HG03139 (cell line): Measurements from ENCODE around the gene BAIAP2L1.
"Not testable (repeated sequence)": the region's sequence is repeated elsewhere in the genome, so short reads cannot be mapped to it uniquely, and the experiment has no call there.

Experiments
- ATAC-seq: cut with Tn5 transposase; IDR thresholded peaks from one replicate; pipeline ENCODE4 v1.9.1; 2021; ENCODE audit not compliant: unreplicated experiment

BAIAP2L1 gene

DNA sequence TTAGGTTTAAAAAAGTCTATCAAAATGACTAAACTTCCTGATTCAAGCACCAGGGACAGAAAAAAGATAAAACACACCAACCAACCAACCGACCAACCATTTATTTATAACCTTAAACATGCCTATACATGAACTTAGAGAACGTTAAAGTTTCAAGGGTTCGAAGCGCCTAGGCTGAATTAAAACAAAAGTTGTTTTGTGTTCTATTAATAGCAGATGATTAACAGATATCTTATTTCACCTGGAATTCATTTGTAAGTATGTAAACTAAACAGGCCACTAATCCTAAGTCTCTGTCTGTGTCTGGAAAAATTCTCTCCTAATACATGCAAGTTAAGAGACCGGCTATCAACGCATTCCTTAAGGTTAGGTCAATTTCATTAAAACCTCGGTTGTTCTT is 1.4 kb downstream of the BAIAP2L1 start:
- ATAC-seq: no peak

GRCh38 chr7:98398567-98399372 is 2.1 kb downstream of the BAIAP2L1 start:
- no peak for ATAC-seq

- ATAC-seq: no peak
Measured at GRCh38 chr7:98396768-98397167, 4.1 kb downstream of the BAIAP2L1 start.

DNA sequence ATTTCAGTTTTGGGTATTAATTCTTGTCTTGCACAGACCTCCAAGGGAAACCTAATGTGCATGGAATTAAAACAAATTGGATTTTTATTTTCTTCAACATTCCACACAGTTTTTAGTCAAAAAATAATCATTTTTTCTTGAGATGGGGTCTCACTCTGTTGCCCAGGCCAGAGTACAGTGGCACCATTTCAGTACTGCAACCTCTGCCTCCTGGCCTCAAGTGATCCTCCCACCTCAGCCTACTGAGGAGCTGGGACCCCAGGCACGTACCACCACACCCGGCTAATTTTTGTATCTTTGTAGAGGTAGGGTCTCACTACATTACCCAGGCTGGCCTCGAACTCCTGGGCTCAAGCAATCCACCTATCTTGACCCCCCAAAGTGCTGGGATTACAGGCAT is 4.9 kb downstream of the BAIAP2L1 start:
- no peak for ATAC-seq

GRCh38 chr7:98395481-98395880 is 5.4 kb downstream of the BAIAP2L1 start:
- ATAC-seq: no peak

- ATAC-seq: no peak
Measured at GRCh38 chr7:98394377-98394836, 6.5 kb downstream of the BAIAP2L1 start.

GRCh38 chr7:98387544-98388226 is 13.2 kb downstream of the BAIAP2L1 start:
- no peak for ATAC-seq

- no peak for ATAC-seq
Measured at GRCh38 chr7:98387131-98387530, 13.8 kb downstream of the BAIAP2L1 start.

GRCh38 chr7:98385532-98385931 is 15.4 kb downstream of the BAIAP2L1 start:
- not testable (repeated sequence) for ATAC-seq

DNA sequence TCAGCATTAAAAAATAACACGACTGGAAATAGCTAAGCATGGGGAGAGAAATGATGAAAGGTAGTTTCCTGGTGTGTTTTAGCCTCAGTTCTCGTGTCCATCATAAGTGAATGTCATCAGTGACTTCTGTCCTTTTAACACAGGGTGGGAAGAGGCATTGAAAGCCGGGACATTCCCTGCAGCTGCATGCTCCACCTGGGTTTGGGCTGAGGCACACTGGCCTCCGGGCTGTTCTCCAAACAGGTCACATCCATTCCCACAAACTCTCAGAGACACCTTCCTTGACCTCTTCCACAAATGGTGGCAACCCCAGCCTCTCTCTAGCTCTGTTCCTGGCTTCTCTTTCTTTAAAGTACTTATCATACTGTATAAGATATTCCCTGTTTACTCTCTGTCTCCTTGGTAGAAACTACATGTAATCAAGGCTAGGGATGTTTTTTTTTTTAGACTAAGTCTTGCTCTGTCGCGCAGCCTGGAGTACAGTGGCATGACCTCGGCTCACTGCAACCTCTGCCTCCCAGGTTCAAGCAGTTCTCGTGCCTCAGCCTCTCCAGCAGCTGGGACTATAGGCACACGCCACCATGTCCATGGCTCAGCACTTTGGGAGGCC is 22.6 kb downstream of the BAIAP2L1 start:
- ATAC-seq: no peak

DNA sequence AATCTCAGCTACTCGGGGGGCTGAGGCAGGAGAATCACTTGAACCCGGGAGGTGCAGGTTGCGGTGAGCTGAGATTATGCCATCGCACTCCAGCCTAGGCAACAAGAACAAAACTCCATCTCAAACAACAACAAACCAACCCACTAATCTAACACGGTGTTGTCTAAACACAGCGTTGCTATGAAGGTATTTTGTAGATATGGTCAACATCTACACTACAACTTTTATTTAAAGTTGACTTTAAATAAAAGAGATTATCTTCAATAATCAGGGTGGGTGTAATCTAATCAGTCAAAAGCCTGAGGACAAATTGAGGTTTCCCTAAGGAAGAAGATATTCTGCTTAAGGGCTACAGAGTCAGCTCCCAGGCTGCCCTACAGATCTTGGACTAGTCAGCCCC is 24.2 kb downstream of the BAIAP2L1 start:
- ATAC-seq: no peak

GRCh38 chr7:98375664-98376063 is 25.2 kb downstream of the BAIAP2L1 start:
- no peak for ATAC-seq

DNA sequence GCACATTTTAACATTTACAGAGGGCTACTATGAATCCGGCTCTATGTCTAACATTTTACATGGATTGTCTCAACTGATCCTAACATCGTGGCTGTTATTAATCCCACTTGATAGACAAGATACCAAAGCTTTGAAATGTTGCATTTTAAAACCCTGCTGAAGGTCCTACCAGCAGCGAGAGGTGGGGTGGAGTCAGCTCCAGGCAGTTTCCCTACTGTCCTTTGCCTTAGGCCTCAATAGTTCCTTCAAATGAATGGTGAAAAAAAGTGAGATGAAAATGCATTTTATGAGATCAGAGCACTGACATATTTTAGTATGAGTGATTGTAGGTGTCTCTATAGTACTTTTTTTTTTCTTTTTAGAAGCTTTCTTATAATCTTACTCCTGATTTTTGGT is 26.6 kb downstream of the BAIAP2L1 start:
- ATAC-seq: no peak

DNA sequence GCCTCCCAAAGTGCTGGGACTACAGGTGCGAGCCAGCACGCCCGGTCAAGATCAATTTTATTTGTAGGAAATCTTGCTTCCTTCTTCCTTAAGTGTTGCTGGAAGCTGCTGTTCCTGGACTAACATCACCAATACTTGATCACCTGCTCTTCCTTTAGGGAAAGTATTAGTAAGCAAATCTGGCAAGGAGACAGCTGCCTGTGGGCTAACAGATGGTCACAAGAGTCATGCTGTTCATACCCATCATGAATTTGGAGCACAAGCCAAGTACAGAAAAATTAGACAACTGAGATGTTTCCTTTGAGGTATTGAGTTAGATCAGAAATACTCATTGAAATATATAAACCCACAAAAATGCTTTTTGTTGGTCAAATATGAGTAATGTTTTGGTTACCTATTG is 27.9 kb downstream of the BAIAP2L1 start:
- no peak for ATAC-seq

- ATAC-seq: no peak
Measured at GRCh38 chr7:98369726-98370125, 31.2 kb downstream of the BAIAP2L1 start.

- ATAC-seq: no peak
Measured at GRCh38 chr7:98368716-98369115, 32.2 kb downstream of the BAIAP2L1 start.

- no peak for ATAC-seq
Measured at GRCh38 chr7:98366562-98366938, 34.3 kb downstream of the BAIAP2L1 start.

- no peak for ATAC-seq
Measured at GRCh38 chr7:98365863-98366561, 34.9 kb downstream of the BAIAP2L1 start.

DNA sequence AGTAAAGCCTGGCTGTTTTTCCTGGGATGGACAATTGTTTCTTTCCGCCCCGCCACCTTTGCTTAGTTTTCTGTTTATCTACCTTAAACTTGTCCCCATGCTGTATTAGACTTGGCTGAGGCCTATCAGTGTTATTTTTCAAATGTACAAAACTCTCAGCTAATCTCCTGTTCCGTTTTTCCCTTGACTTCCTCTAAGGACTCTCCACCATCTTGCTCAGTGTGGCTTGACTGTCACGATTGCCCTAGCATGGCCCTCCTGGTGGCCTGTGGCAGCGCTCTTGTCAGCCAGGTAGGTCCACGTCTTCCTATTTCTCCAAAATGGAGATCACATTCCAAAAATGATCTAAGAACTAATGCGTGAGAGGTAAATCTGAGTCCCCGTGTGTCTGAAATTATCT is 36.7 kb downstream of the BAIAP2L1 start:
- ATAC-seq: no peak

DNA sequence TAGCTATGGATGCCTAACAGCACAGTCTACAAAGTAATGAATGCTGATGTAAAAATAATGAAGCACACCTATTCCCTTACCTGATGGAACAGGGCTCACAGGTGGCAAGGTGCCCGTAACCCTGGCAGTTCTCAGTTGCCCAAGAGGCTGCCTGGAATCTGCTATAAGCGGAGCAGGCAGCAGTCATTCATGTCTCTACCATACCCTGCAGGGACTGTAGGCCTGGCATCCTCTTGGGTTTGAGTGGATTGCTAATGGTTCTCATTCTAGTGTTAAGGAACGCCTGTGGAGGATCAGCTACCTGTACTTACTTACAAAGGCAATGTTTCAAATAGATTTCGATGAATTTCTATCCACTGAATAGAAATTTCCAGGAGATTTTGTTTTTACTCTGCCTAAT is 38.4 kb downstream of the BAIAP2L1 start:
- ATAC-seq: no peak
